OCI-LY3 (cell line): ENCODE measurements around the gene MS4A10.

Source experiments
- CTCF ChIP-seq: fragments of 200-600, 300-600 bp; sonication (generic); IDR thresholded peaks from 2 replicates; pipeline ENCODE4 v1.5.1; 2014; ENCODE audit warnings: antibody characterized with exemption, low read length, low read depth
- EZH2phosphoT487 ChIP-seq: fragments of 200-600 bp; shearing (Covaris generic); IDR thresholded peaks from 2 replicates; pipeline ENCODE4 v1.6.1; 2018; ENCODE audit warnings: antibody characterized with exemption, mixed run types, low read depth

DNA sequence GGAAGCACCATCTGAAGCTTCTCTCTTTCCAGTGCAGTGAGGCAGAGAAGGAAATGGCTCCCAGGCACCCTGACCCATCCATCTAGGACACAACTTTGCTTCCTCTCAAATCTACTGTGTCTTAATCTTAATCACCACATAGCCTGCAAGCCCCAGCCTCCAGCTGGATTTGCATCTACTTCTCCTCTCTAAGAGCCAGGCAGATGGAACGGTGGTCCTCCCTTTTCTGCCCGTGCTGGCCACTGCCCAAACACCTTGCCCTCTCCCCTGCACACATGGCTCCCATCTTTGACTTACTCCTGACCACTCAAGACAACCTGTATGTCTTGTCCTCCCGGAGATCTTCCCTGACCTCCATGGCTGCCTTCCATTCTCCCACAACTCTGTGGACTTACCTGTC lies 7.4 kb downstream of the MS4A10 start:
- TF ChIP-seq CTCF (no peak), EZH2phosphoT487 (no peak)
